Natural killer cell (primary cell): Measurements from ENCODE around the gene ADGRD1. TPM values are rescaled to one million over a fixed set of nuclear protein-coding genes. Genes with fewer than 3 reads are reported as not detected.

Experiments
- ATAC-seq, 3 donors: fragments of 150-1000 bp in 2 of 3; fragments of 200-7000 bp in 1 of 3; cut with Tn5 transposase; 1 replicate in 1 of 3; 2 replicates in 2 of 3; pipeline ENCODE4 v1.10.0; 2021; ENCODE audit warnings: mild to moderate bottlenecking in 2 of 3, moderate library complexity in 2 of 3
- DNase-seq, 2 donors: peaks; one replicate each; pipeline versions ENCODE4 v3.0.0 to v3.0.0-alpha.2; 2013 to 2021; ENCODE audit warnings: mixed read lengths in 1 of 2
- H3K27ac ChIP-seq: one replicate; pipeline ENCODE4 v1.5.1; 2013; ENCODE audit warnings: mild to moderate bottlenecking, low read length
- H3K27me3 ChIP-seq: one replicate; pipeline ENCODE4 v1.6.1; 2013; ENCODE audit warnings: low read length; ENCODE audit not compliant: control insufficient read depth, insufficient read depth
- H3K36me3 ChIP-seq: one replicate; pipeline ENCODE4 v1.6.1; 2013; ENCODE audit warnings: low read length; ENCODE audit not compliant: control insufficient read depth, insufficient read depth
- H3K4me1 ChIP-seq: one replicate; pipeline ENCODE4 v1.6.1; 2013; ENCODE audit warnings: low read length; ENCODE audit not compliant: control insufficient read depth, insufficient read depth
- H3K4me3 ChIP-seq: one replicate; pipeline ENCODE4 v1.5.1; 2013; ENCODE audit warnings: low read length
- H3K9me3 ChIP-seq: one replicate; pipeline ENCODE4 v1.6.1; 2013; ENCODE audit warnings: low read length; ENCODE audit not compliant: control insufficient read depth, insufficient read depth
- H3K27ac Mint-ChIP-seq, 2 donors: one replicate each; pipeline ENCODE4 v1.8.0; 2022; ENCODE audit warnings: mild to moderate bottlenecking in 2 of 2, mixed read lengths in 2 of 2, moderate library complexity in 1 of 2
- H3K27me3 Mint-ChIP-seq, 2 donors: one replicate each; pipeline ENCODE4 v1.8.0; 2022; ENCODE audit warnings: low read depth in 2 of 2, mixed read lengths in 2 of 2
- H3K36me3 Mint-ChIP-seq: one replicate; pipeline ENCODE4 v1.8.0; 2022; ENCODE audit warnings: mixed read lengths
- H3K4me1 Mint-ChIP-seq, 2 donors: one replicate each; pipeline ENCODE4 v1.8.0; 2022; ENCODE audit warnings: mixed read lengths in 2 of 2
- H3K4me3 Mint-ChIP-seq: one replicate; pipeline ENCODE4 v1.8.0; 2022; ENCODE audit warnings: mild to moderate bottlenecking, moderate library complexity, mixed read lengths
- H3K9me3 Mint-ChIP-seq, 2 donors: one replicate each; pipeline ENCODE4 v1.8.0; 2022; ENCODE audit warnings: mixed read lengths in 2 of 2
- CTCF ChIP-seq: fragments of 200-600 bp; IDR thresholded peaks from one replicate; pipeline ENCODE4 v1.8.0; 2022; ENCODE audit warnings: antibody characterized with exemption
- WGBS: methylation state at CpG from one replicate; pipeline ENCODE4 v1.1.7; 2013; ENCODE audit warnings: missing lambda C conversion rate; ENCODE audit not compliant: insufficient coverage; 5-methylcytosine and 5-hydroxymethylcytosine counted together
- intact Hi-C: fragments of 100-400 bp; cut with micrococcal nuclease; formaldehyde crosslinking; loops from one replicate; pipeline ENCODE4 v1.14.2; 2022
- total RNA-seq, 4 donors: library from RNA; stranded (reverse); fragments of 120-200 nt in 1 of 4; gene quantifications; one replicate each; pipeline versions ENCODE4 v1.2.3 to v1.2.4, GENCODE V29; 2013 to 2022

ADGRD1 gene
- total RNA-seq, 3 donors from 2014 or later (not counting 1 experiment from before 2014, with no cell fraction given), result 0.50 to 3.9 (median 1.4) TPM

GRCh38 chr12:130911193-130911592 lies 42.5 kb upstream of the ADGRD1 start:
- peaks cover 0 to 2% of the 10 kb centered on the region in 2 donors for H3K4me1 Mint-ChIP-seq
- H3K36me3 Mint-ChIP-seq, result peaks cover 22% of the 10 kb centered on the region
- Histone ChIP-seq H3K9me3 (no peaks in the 10 kb centered on the region), H3K36me3 (no peaks in the 10 kb centered on the region), H3K4me1 (no peaks in the 10 kb centered on the region), H3K27me3 (no peaks in the 10 kb centered on the region), H3K4me3 (no peak overlapping the region), H3K27ac (no peak overlapping the region)
- peaks cover 12 to 40% of the 10 kb centered on the region in 2 donors for H3K27me3 Mint-ChIP-seq
- no peak for TF ChIP-seq CTCF
- intact Hi-C loops, result no loop called here
- peaks cover 10 to 13% of the 10 kb centered on the region in 2 donors for H3K9me3 Mint-ChIP-seq
- H3K27ac Mint-ChIP-seq, result no peak overlapping the region
- ATAC-seq, result no peak
- no peak overlapping the region for H3K4me3 Mint-ChIP-seq
- WGBS, result 67% methylated on average over 1 of the region's 1 CpG
- no peak for DNase-seq

- DNase-seq (no peak), ATAC-seq (no peak)
- no peaks in the 10 kb centered on the region for H3K4me1 ChIP-seq
- H3K36me3 Mint-ChIP-seq, result peaks cover 22% of the 10 kb centered on the region
- H3K9me3 ChIP-seq, result no peaks in the 10 kb centered on the region
- no peak for TF ChIP-seq CTCF
- no peak overlapping the region for H3K4me3 ChIP-seq
- no peak overlapping the region for H3K27ac Mint-ChIP-seq
- intact Hi-C loops, result no loop called here
- no peak overlapping the region for H3K27ac ChIP-seq
- no peaks in the 10 kb centered on the region for H3K36me3 ChIP-seq
- peaks cover 3% of the 10 kb centered on the region for H3K27me3 ChIP-seq
- H3K4me3 Mint-ChIP-seq, result no peak overlapping the region
- peaks cover 19 to 48% of the 10 kb centered on the region in 2 donors for H3K27me3 Mint-ChIP-seq
- H3K4me1 Mint-ChIP-seq, result peaks cover 0 to 5% of the 10 kb centered on the region in 2 donors
- H3K9me3 Mint-ChIP-seq, result peaks cover 10 to 13% of the 10 kb centered on the region in 2 donors
Observed at GRCh38 chr12:130911933-130912332, 41.8 kb upstream of the ADGRD1 start.

GRCh38 chr12:130916241-130916911 lies 37.3 kb upstream of the ADGRD1 start:
- Mint-ChIP-seq H3K4me3 (no peak overlapping the region), H3K27me3 (peaks cover 30 to 72% of the 10 kb centered on the region in 2 donors), H3K4me1 (peaks cover 0 to 5% of the 10 kb centered on the region in 2 donors), H3K36me3 (peaks cover 10% of the 10 kb centered on the region), H3K9me3 (peaks cover 7% of the 10 kb centered on the region in 2 donors), H3K27ac (no peak overlapping the region)
- no peak for TF ChIP-seq CTCF
- no peaks in the 10 kb centered on the region for H3K9me3 ChIP-seq
- DNase-seq, result peak in 1 of 2 donors; percentile 32
- no peak overlapping the region for H3K4me3 ChIP-seq
- no peaks in the 10 kb centered on the region for H3K4me1 ChIP-seq
- peaks cover 3% of the 10 kb centered on the region for H3K27me3 ChIP-seq
- ATAC-seq, result no peak
- H3K27ac ChIP-seq, result no peak overlapping the region
- H3K36me3 ChIP-seq, result no peaks in the 10 kb centered on the region
- 29% methylated on average over 36 of the region's 37 CpGs for WGBS
- intact Hi-C loops, result no loop called here

- TF ChIP-seq CTCF, result no peak
- H3K4me3 ChIP-seq, result no peak overlapping the region
- H3K27ac Mint-ChIP-seq, result no peak overlapping the region
- no peaks in the 10 kb centered on the region for H3K36me3 Mint-ChIP-seq
- no peaks in the 10 kb centered on the region for H3K9me3 Mint-ChIP-seq
- intact Hi-C loops, result no loop called here
- no peaks in the 10 kb centered on the region for H3K9me3 ChIP-seq
- H3K27me3 Mint-ChIP-seq, result peaks cover 38 to 61% of the 10 kb centered on the region in 2 donors
- 87% methylated on average over 13 of the region's 13 CpGs for WGBS
- peaks cover 3% of the 10 kb centered on the region for H3K27me3 ChIP-seq
- ATAC-seq (no peak), DNase-seq (no peak)
- no peak overlapping the region for H3K27ac ChIP-seq
- no peaks in the 10 kb centered on the region for H3K4me1 ChIP-seq
- no peaks in the 10 kb centered on the region for H3K36me3 ChIP-seq
- H3K4me3 Mint-ChIP-seq, result no peak overlapping the region
- peaks cover 0 to 5% of the 10 kb centered on the region in 2 donors for H3K4me1 Mint-ChIP-seq
Observed at GRCh38 chr12:130917607-130918006, 36.1 kb upstream of the ADGRD1 start.
